Measurements from ENCODE around the gene NOTCH4. TPM values are rescaled to one million over a fixed set of nuclear protein-coding genes. Genes with fewer than 3 reads are reported as not detected.

Gene NOTCH4
- total and polyA plus RNA-seq, 9 of the 15 experiments (the other 6 are each of a cell fraction or from before 2014, with no cell fraction given): 0.24 to 4.3 (median 1.7) TPM

GRCh38 chr6:32195652-32195901 lies 28.3 kb downstream of the NOTCH4 start (continued):
- TF ChIP-seq ATF3 (IDR thresholded peaks at IDR 0.05) (no peak), ATF3 (CRISPR knock-in tag; conservative IDR thresholded peaks at IDR 0.05) (no peak), ZFP36 (IDR thresholded peaks at IDR 0.05; ENCODE audit: low read depth, low read length, partially characterized antibody) (no peak), BCLAF1 (IDR thresholded peaks at IDR 0.05; ENCODE audit: borderline replicate concordance in 1 of 2, control insufficient read depth in 1 of 2, low read depth in 2 of 2, low read length in 1 of 2) (no peak), PRPF4 (IDR thresholded peaks at IDR 0.05; ENCODE audit: insufficient read depth, low read depth, low read length, poor library complexity, severe bottlenecking) (no peak), ZNF133 (CRISPR knock-in tag; IDR thresholded peaks at IDR 0.05) (no peak), TAF7 (tag; IDR thresholded peaks at IDR 0.05) (no peak), ZHX1 (conservative IDR thresholded peaks at IDR 0.05; ENCODE audit: low read length) (no peak), RBM22 (IDR thresholded peaks at IDR 0.05; ENCODE audit: low read depth, low read length, poor library complexity, severe bottlenecking) (no peak), GTF3C2 (IDR thresholded peaks at IDR 0.05; ENCODE audit: borderline replicate concordance, extremely low read depth, insufficient read length) (no peak), ZNF449 (CRISPR knock-in tag; IDR thresholded peaks at IDR 0.05) (no peak), LEF1 (IDR thresholded peaks at IDR 0.05) (no peak), TCFL5 (CRISPR knock-in tag; conservative IDR thresholded peaks at IDR 0.05) (no peak), MCM2 (IDR thresholded peaks at IDR 0.05; ENCODE audit: low read depth) (no peak), HINFP (tag; conservative IDR thresholded peaks at IDR 0.05; ENCODE audit: low read depth) (peak; percentile 89)

Data from K562 (cell line).